OCI-LY1 (cell line): ENCODE data around the gene MPP2.

Source experiments
- H2AFZ ChIP-seq: fragments of 200-600 bp; sonication (generic), shearing (Covaris generic); 2 replicates; pipeline ENCODE4 v1.6.0; 2014; ENCODE audit warnings: antibody characterized with exemption, mild to moderate bottlenecking, low read length
- H3F3A ChIP-seq: fragments of 200-600 bp; sonication (generic), shearing (Covaris generic); 2 replicates; pipeline ENCODE4 v1.6.0; 2014; ENCODE audit warnings: mild to moderate bottlenecking, antibody characterized with exemption, low read length, moderate library complexity; ENCODE audit not compliant: insufficient read depth
- H3K27ac ChIP-seq: fragments of 200-600 bp; sonication (generic); 2 replicates; pipeline ENCODE4 v1.5.1; 2014; ENCODE audit warnings: low read length, mixed run types, mild to moderate bottlenecking, low read depth; ENCODE audit not compliant: poor library complexity, severe bottlenecking
- H3K27me3 ChIP-seq: fragments of 200-600 bp; sonication (generic); 2 replicates; pipeline ENCODE4 v1.6.0; 2014; ENCODE audit warnings: antibody characterized with exemption, mild to moderate bottlenecking, low read length, moderate library complexity; ENCODE audit not compliant: insufficient read depth
- H3K36me3 ChIP-seq: fragments of 200-600 bp; sonication (generic); 2 replicates; pipeline ENCODE4 v1.6.1; 2014; ENCODE audit warnings: mild to moderate bottlenecking, antibody characterized with exemption, low read length, moderate library complexity, mixed read lengths; ENCODE audit not compliant: insufficient read depth
- H3K4me1 ChIP-seq: fragments of 200-600 bp; sonication (generic); 2 replicates; pipeline ENCODE4 v1.5.1; 2014; ENCODE audit warnings: mild to moderate bottlenecking, low read length, moderate library complexity; ENCODE audit not compliant: insufficient read depth, severe bottlenecking
- H3K4me2 ChIP-seq: fragments of 200-600 bp; sonication (generic), shearing (Covaris generic); 2 replicates; pipeline ENCODE4 v1.6.1; 2014; ENCODE audit warnings: low read length
- H3K4me3 ChIP-seq: fragments of 200-600 bp; sonication (generic); 2 replicates; pipeline ENCODE4 v1.5.1; 2014; ENCODE audit warnings: low read length, low read depth, mild to moderate bottlenecking, mixed read lengths; ENCODE audit not compliant: poor library complexity, severe bottlenecking
- H3K79me2 ChIP-seq: fragments of 200-600 bp; shearing (Covaris generic); 2 replicates; pipeline ENCODE4 v1.6.1; 2016; ENCODE audit warnings: mixed run types, low read length, mixed read lengths; ENCODE audit not compliant: insufficient read depth
- H3K9ac ChIP-seq: fragments of 200-600 bp; sonication (generic), shearing (Covaris generic); 2 replicates; pipeline ENCODE4 v1.6.1; 2014; ENCODE audit warnings: mild to moderate bottlenecking, low read length, mixed read lengths
- H3K9me2 ChIP-seq: fragments of 200-600 bp; sonication (generic), shearing (Covaris generic); 2 replicates; pipeline ENCODE4 v1.6.1; 2014; ENCODE audit warnings: low read depth, mild to moderate bottlenecking, low read length, mixed read lengths
- H3K9me3 ChIP-seq: fragments of 200-600 bp; shearing (Covaris generic); 2 replicates; pipeline ENCODE4 v1.6.1; 2014; ENCODE audit warnings: low read length, mixed read lengths
- H4K20me1 ChIP-seq: fragments of 200-600 bp; sonication (generic), shearing (Covaris generic); 2 replicates; pipeline ENCODE4 v1.6.0; 2016; ENCODE audit warnings: mild to moderate bottlenecking, low read length; ENCODE audit not compliant: insufficient read depth
- CTCF ChIP-seq: fragments of 200-600 bp; sonication (generic), shearing (Covaris generic); IDR thresholded peaks from 2 replicates; pipeline ENCODE4 v1.5.1; 2017; ENCODE audit warnings: mild to moderate bottlenecking, antibody characterized with exemption, low read length, moderate library complexity, mixed read lengths
- EZH2 ChIP-seq: fragments of 200-600 bp; sonication (generic), shearing (Covaris generic); IDR thresholded peaks from 2 replicates; pipeline ENCODE4 v1.8.0; 2017; ENCODE audit warnings: borderline replicate concordance, mixed run types, mild to moderate bottlenecking, antibody characterized with exemption, low read length, moderate library complexity, mixed read lengths

The MPP2 gene

GRCh38 chr17:43879723-43880419, 27.5 kb downstream of the MPP2 start:
- no peak overlapping the region for H3K4me3 ChIP-seq
- H3K9ac ChIP-seq = no peak overlapping the region
- H4K20me1 ChIP-seq = no peaks in the 10 kb centered on the region
- H3K4me2 ChIP-seq = no peak overlapping the region
- no peaks in the 10 kb centered on the region for H3K9me3 ChIP-seq
- H3K9me2 ChIP-seq = no peaks in the 10 kb centered on the region
- no peaks in the 10 kb centered on the region for H3K4me1 ChIP-seq
- no peaks in the 10 kb centered on the region for H3K27me3 ChIP-seq
- no peaks in the 10 kb centered on the region for H3F3A ChIP-seq
- H3K36me3 ChIP-seq = no peaks in the 10 kb centered on the region
- H3K79me2 ChIP-seq = no peaks in the 10 kb centered on the region
- no peak overlapping the region for H3K27ac ChIP-seq
- H2AFZ ChIP-seq = no peak overlapping the region
- TF ChIP-seq EZH2 = no peak
- TF ChIP-seq CTCF = no peak

GRCh38 chr17:43878260-43879175, 28.8 kb downstream of the MPP2 start:
- H3K4me2 ChIP-seq = no peak overlapping the region

More at GRCh38 chr17:43878260-43879175, 28.8 kb downstream of the MPP2 start:
- no peaks in the 10 kb centered on the region for H3K9me3 ChIP-seq
- H2AFZ ChIP-seq = no peak overlapping the region
- no peaks in the 10 kb centered on the region for H3K9me2 ChIP-seq
- H3K79me2 ChIP-seq = no peaks in the 10 kb centered on the region
- no peaks in the 10 kb centered on the region for H4K20me1 ChIP-seq
- H3K27me3 ChIP-seq = no peaks in the 10 kb centered on the region; the same call in 1 of the 2 replicates
- H3F3A ChIP-seq = no peaks in the 10 kb centered on the region
- no peaks in the 10 kb centered on the region for H3K4me1 ChIP-seq
- H3K9ac ChIP-seq = no peak overlapping the region
- H3K27ac ChIP-seq = no peak overlapping the region
- H3K4me3 ChIP-seq = no peak overlapping the region
- TF ChIP-seq EZH2 (no peak), CTCF (peak; percentile 83)
- H3K36me3 ChIP-seq = no peaks in the 10 kb centered on the region
